NCI-H1048 (cell line): Measurements from ENCODE around the gene TPBG.
"Not testable (repeated sequence)": the region's sequence is repeated elsewhere in the genome, so short reads cannot be mapped to it uniquely, and the experiment has no call there.

Experiments used
- DNase-seq: peaks from one replicate; lab custom pipeline; 2025; lab: John Stamatoyannopoulos, UW

The TPBG gene

DNA sequence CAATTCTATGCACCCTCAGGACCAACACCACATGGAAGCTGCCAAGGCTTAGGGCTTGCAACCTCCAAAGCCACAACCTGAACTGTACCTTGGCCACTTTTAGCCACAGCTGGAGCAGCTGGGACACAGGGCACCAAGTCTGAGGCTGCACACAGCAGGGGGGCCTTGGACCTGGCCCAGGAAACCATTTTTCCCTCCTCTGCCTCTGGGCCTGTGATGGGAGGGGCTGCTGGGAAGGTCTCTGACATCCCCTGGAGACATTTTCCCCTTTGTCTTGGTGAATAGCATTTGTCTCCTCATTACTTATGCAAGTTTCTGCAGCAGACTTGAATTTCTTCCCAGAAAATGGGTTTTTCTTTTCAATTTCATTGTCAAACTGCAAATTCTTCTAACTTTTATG is 13.0 kb downstream of the TPBG start:
- DNase-seq: no peak

GRCh38 chr6:82380566-82381185 is 17.1 kb downstream of the TPBG start:
- DNase-seq: no peak

- DNase-seq: no peak
Observed at GRCh38 chr6:82381278-82381677, 17.7 kb downstream of the TPBG start.

DNA sequence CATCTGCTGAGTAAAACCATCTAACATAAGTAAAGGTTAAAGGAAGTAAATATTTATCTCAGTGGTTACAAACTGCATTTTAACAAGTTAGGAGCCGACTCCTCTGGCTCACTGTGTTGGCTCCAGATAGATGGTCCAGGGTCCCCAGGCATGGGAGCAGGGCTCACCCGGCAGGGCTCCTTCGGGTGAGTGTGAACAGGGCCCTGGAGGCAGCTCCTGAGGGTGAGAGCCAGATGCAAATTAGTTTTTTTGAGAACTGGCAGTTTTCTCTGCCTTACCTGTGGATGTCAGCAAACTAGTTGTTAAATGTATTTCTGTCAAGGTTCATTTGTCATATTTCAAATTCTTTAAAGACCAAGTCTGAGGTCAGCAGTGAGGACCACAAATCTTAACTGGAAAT is 21.5 kb downstream of the TPBG start:
- no peak for DNase-seq

DNA sequence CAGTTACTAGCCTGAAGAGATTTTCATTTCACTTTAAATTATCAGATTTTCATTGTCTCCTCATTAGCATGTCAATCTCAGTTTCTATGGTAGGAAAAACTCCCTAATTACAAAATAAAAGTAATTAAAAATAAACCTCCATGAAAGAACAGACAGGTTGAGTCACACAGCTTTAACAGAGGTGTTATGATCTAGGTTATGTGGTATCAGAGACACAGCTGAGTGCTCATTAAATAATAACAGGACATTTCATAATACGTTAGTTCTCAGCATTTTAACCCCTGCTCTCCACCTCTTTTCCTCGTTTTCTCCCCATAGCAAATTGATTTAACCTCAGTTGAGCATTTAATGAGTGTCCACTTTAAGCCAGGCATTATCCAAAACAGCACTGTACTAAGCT is 21.9 kb downstream of the TPBG start:
- no peak for DNase-seq

DNA sequence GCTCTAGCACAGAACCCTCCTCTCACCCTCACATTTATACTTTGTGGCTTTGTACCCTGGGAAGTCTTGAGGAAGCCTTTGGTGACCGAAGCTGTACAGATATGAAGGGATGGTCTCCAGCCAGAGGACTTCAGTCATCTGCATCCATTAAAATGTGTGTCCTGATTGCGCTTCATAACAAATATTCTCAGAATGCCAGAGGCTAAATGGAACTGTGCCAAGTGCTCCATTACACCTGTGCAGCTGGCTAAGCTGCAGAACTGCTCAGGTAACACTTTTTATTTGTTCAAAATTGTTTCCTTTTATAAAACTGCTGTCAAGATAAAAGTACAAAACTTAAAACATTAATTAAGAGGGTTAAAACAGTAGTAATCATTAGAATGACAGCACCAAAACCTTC is 22.3 kb downstream of the TPBG start:
- DNase-seq: no peak

DNA sequence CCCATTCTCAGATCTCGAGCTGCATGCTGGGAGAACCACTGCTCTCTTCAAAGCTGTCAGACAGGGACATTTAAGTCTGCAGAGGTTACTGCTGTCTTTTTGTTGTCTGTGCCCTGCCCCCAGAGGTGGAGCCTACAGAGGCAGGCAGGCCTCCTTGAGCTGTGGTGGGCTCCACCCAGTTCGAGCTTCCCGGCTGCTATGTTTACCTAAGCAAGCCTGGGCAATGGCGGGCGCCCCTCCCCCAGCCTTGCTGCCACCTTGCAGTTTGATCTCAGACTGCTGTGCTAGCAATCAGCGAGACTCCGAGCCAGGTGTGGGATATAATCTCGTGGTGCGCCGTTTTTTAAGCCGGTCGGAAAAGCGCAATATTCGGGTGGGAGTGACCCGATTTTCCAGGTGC is 31.2 kb downstream of the TPBG start:
- not testable (repeated sequence) for DNase-seq

GRCh38 chr6:82396964-82397751 is 33.5 kb downstream of the TPBG start:
- DNase-seq: no peak

- no peak for DNase-seq
Observed at GRCh38 chr6:82397962-82398692, 34.5 kb downstream of the TPBG start.

DNA sequence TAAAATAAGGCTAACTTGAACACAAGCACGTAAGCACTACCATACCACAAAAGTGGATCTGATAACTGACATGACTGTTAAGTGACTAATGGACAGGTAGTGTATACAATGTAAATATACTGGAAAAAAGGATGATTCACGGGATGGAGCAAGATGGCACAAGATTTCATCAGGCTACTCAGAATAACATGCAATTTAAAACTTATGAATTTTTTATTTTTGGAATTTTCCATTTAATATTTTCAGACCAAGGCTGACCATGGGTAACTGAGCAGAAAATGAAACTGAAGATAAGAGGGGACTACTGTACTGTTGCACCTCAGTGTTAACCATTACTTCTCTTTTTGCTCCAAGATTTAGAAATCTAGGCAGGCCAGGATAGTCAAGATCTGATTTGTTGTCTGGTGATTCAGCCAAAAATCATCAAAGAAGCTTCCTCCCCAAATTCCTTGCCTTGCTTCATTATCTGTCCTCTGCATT is 45.4 kb downstream of the TPBG start:
- DNase-seq: no peak

GRCh38 chr6:82410151-82410648 is 46.6 kb downstream of the TPBG start:
- no peak for DNase-seq

DNA sequence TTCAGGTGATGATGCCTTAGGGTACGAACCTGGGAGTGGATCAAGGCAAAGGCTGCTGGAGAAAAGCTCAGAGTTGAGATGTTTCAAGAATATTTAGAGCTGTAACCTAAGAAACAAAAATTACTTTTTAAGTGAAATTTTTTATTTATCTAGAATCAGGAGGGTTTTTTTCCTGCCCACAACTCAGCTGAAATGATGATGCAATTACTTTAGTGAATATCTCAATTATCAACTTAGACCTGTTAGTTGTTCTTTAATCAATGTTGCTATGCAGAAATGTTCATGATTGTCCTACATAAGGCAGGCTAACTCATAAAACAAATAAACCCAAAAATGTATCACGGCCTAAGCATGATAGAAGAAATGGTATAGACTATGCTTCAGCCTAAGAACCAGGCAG is 50.3 kb downstream of the TPBG start:
- DNase-seq: no peak

DNA sequence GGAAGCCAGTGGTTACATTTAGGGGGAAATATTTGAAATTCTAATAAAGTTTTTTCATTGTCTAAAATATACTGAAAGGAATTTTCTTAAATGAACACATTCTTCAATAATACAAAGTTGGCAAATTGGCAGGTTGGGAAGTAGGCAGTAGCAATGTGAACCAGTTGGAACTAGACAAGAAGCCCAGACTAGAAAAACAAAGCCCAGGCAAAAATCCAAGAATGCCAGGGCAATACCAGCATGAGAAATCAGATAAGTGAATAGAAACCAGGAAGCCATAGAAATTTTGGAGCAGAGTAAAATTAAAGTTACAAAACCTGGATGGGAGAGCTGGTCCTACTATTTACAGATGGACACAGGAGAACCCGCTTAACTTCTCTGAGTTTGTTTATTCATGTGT is 52.2 kb downstream of the TPBG start:
- DNase-seq: no peak

DNA sequence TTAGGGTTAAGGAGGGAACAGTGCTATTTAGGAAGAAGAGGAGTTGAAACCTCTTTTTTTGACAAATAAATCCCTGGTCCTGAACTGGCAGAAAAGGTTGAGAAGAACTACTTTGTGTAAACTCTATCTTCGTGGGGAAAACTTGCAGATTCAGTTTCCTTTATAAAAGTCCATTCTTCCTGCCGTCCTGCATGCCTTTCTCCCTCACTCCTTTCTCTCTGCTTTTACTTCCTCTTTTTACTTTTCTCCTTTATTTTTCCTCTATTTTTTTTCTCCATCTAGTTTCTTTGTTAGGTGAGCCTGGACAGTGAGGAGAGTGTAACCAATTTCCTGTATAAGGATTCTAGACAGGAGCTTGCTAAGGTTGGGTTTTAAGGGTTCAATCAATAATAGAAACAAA is 52.7 kb downstream of the TPBG start:
- DNase-seq: no peak
